Activated CD8-positive, alpha-beta memory T cell treated with anti-CD3 and anti-CD28 coated beads for 1 hour (primary cell): ENCODE data around the gene NEU1.
A peak's percentile ranks its signal among the peaks of the same experiment; 100 is the strongest.
"Not testable (repeated sequence)": the region's sequence is repeated elsewhere in the genome, so short reads cannot be mapped to it uniquely, and the experiment has no call there.

Source experiments
- DNase-seq, 2 donors: peaks; one replicate each; pipeline ENCODE4 v3.0.0-alpha.2; 2020; ENCODE audit warnings: low read depth in 1 of 2; ENCODE audit errors: extremely low read depth in 1 of 2

Gene NEU1

GRCh38 chr6:31862344-31863235, at the start of gene NEU1:
Gene NEU1, minus strand, starts transcription at chr6:31862821. Its CDS starts 45 bp downstream, at chr6:31862776.
- DNase-seq: peak; percentile 96 to 99

GRCh38 chr6:31911826-31912585, 49.4 kb upstream of the NEU1 start:
- no peak for DNase-seq

GRCh38 chr6:31909298-31909697, 46.7 kb upstream of the NEU1 start:
- not testable (repeated sequence) for DNase-seq

GRCh38 chr6:31908791-31909190, 46.2 kb upstream of the NEU1 start:
- no peak for DNase-seq

GRCh38 chr6:31908255-31908654, 45.6 kb upstream of the NEU1 start:
- DNase-seq: not testable (repeated sequence)

- no peak for DNase-seq
Measured at GRCh38 chr6:31907158-31907813, 44.7 kb upstream of the NEU1 start.

- not testable (repeated sequence) for DNase-seq
Measured at GRCh38 chr6:31906727-31907126, 44.1 kb upstream of the NEU1 start.

- DNase-seq: no peak
Measured at GRCh38 chr6:31906122-31906521, 43.5 kb upstream of the NEU1 start.

GRCh38 chr6:31905041-31905440, 42.4 kb upstream of the NEU1 start:
- no peak for DNase-seq

- DNase-seq: no peak
Measured at GRCh38 chr6:31903957-31904356, 41.3 kb upstream of the NEU1 start.

GRCh38 chr6:31901953-31902643, 39.5 kb upstream of the NEU1 start, which contains the start of gene ZBTB12:
Gene ZBTB12, minus strand, starts transcription at chr6:31902086. Its CDS starts 781 bp downstream, at chr6:31901305.
- peak; percentile 55 to 76 for DNase-seq

GRCh38 chr6:31901415-31901952, 38.9 kb upstream of the NEU1 start:
- peak; percentile 32 to 48 for DNase-seq

GRCh38 chr6:31900917-31901414, 38.3 kb upstream of the NEU1 start:
- DNase-seq: no peak

GRCh38 chr6:31899882-31900722, 37.5 kb upstream of the NEU1 start:
- no peak for DNase-seq

GRCh38 chr6:31899215-31899614, 36.6 kb upstream of the NEU1 start:
- no peak for DNase-seq

GRCh38 chr6:31898383-31899011, 35.9 kb upstream of the NEU1 start:
- no peak for DNase-seq

- peak; percentile 28 to 75 for DNase-seq
Measured at GRCh38 chr6:31897612-31898382, 35.2 kb upstream of the NEU1 start, which contains the start of gene EHMT2. Gene EHMT2, minus strand, starts transcription at chr6:31897698. Its CDS starts 21 bp downstream, at chr6:31897677.
